HepG2 (cell line): ENCODE results near the gene DHRS9. TPM values are rescaled to one million over a fixed set of nuclear protein-coding genes. Genes with fewer than 3 reads are reported as not detected.

Experiments
- ATAC-seq: fragments of 200-7000 bp; cut with Tn5 transposase; 3 replicates; pipeline ENCODE4 v1.9.1; 2020; ENCODE audit warnings: mild to moderate bottlenecking, moderate library complexity
- BruUV-seq: library from RNA; stranded (reverse); fragments of 400-500 nt; replicated peaks from 2 replicates; lab custom pipeline; 2021; lab: Mats Ljungman, UMichigan
- CTCF ChIA-PET: fragments of 300-600 bp; formaldehyde crosslinking; extraction: SDS; loops from one replicate; lab custom pipeline; 2021; ENCODE audit warnings: low total read pairs, inconsistent platforms, low intra/inter-chr PET ratio; lab: Yijun Ruan, JAX
- POLR2A ChIA-PET: fragments of 350-600 bp; sonication (Branson Sonifier 250); formaldehyde crosslinking; loops from one replicate; lab custom pipeline; 2020; ENCODE audit warnings: antibody characterized with exemption, inconsistent platforms; lab: Yijun Ruan, JAX
- DNase-seq: peaks from one replicate; pipeline ENCODE4 v3.0.0-alpha.2; 2015; ENCODE audit warnings: low spot score
- FAIRE-seq: peaks from 3 replicates; lab custom pipeline; 2011; peaks lifted over from hg19 to GRCh38; lab: Jason Lieb, UNC
- H2AFZ ChIP-seq: one replicate; pipeline ENCODE4 v1.6.1; 2011; ENCODE audit warnings: low read length, inconsistent platforms
- H3K27ac ChIP-seq: fragments of 300-600 bp; 3 replicates; pipeline ENCODE4 v1.8.0; 2011; ENCODE audit warnings: mixed run types, mild to moderate bottlenecking, mixed read lengths, low read length, inconsistent platforms; ENCODE audit not compliant: insufficient read depth; ENCODE audit errors: extremely low read length
- H3K27me3 ChIP-seq, 2 experiments: fragments of 200-600 bp in 1 of 2; 2 replicates in 1 of 2; 3 replicates in 1 of 2; pipeline versions ENCODE4 v1.6.0 to v1.8.0; 2011; ENCODE audit warnings: low read length in 2 of 2, mild to moderate bottlenecking in 2 of 2, moderate library complexity in 2 of 2, inconsistent platforms in 1 of 2; ENCODE audit not compliant: insufficient read depth in 2 of 2, control insufficient read depth in 1 of 2
- H3K36me3 ChIP-seq, 2 experiments: fragments of 200-600 bp in 1 of 2; replicated peaks in 1 of 2; 2 replicates in 1 of 2; 3 replicates in 1 of 2; pipeline versions ENCODE4 v1.5.1 to v1.8.0; 2011; ENCODE audit warnings: low read length in 2 of 2, inconsistent platforms in 1 of 2; ENCODE audit not compliant: insufficient read depth in 2 of 2, control insufficient read depth in 1 of 2
- H3K4me1 ChIP-seq: 2 replicates; pipeline ENCODE4 v1.5.1; 2012; ENCODE audit warnings: low read length, inconsistent platforms; ENCODE audit not compliant: insufficient read depth
- H3K4me2 ChIP-seq: 2 replicates; pipeline ENCODE4 v1.6.0; 2011; ENCODE audit warnings: low read depth, low read length, inconsistent platforms
- H3K4me3 ChIP-seq, 3 experiments: fragments of 200-600 bp in 1 of 3; sonication (generic), shearing (Covaris generic) in 1 of 3; replicated peaks in 1 of 3; 2 replicates each; pipeline ENCODE4 v1.5.1; 2011 to 2016; ENCODE audit warnings: low read length in 3 of 3, inconsistent platforms in 2 of 3, low read depth in 2 of 3, mild to moderate bottlenecking in 2 of 3, control low read depth in 1 of 3, mixed read lengths in 1 of 3; ENCODE audit not compliant: insufficient read depth in 1 of 3
- H3K79me2 ChIP-seq: one replicate; pipeline ENCODE4 v1.6.1; 2011; ENCODE audit warnings: low read length, inconsistent platforms; ENCODE audit not compliant: insufficient read depth
- H3K9ac ChIP-seq: 2 replicates; pipeline ENCODE4 v1.6.0; 2011; ENCODE audit warnings: mild to moderate bottlenecking, low read depth, low read length, inconsistent platforms; ENCODE audit not compliant: insufficient read depth
- H3K9me3 ChIP-seq: 2 replicates; pipeline ENCODE4 v1.5.1; 2012; ENCODE audit warnings: mild to moderate bottlenecking, low read length
- H4K20me1 ChIP-seq: 2 replicates; pipeline ENCODE4 v1.6.0; 2011; ENCODE audit warnings: inconsistent platforms, mild to moderate bottlenecking, low read length, moderate library complexity; ENCODE audit not compliant: insufficient read depth
- AHR ChIP-seq: IDR thresholded peaks from 2 replicates; pipeline ENCODE4 v1.6.1; 2018; ENCODE audit warnings: missing genetic modification reagents, missing compliant biosample characterization
- GATAD1 ChIP-seq: IDR thresholded peaks from 2 replicates; pipeline ENCODE4 v1.6.1; 2016; ENCODE audit warnings: missing genetic modification reagents, missing compliant biosample characterization
- HMGXB3 ChIP-seq: sonication (generic); formaldehyde crosslinking; IDR thresholded peaks from 2 replicates; pipeline ENCODE4 v1.4.0; 2020; ENCODE audit warnings: missing genetic modification reagents, borderline replicate concordance
- MAX ChIP-seq: IDR thresholded peaks from 2 replicates; pipeline ENCODE4 v1.6.1; 2012; ENCODE audit warnings: inconsistent platforms
- MYPOP ChIP-seq: sonication (generic); formaldehyde crosslinking; IDR thresholded peaks from 2 replicates; pipeline ENCODE4 v1.8.1; 2023; ENCODE audit warnings: mild to moderate bottlenecking, moderate library complexity, missing genetic modification reagents
- NFE2L1 ChIP-seq: sonication (generic); formaldehyde crosslinking; IDR thresholded peaks from 2 replicates; pipeline ENCODE4 v1.4.0; 2020; ENCODE audit warnings: missing genetic modification reagents, mild to moderate bottlenecking, borderline replicate concordance
- NR2F2 ChIP-seq: IDR thresholded peaks from 2 replicates; pipeline ENCODE4 v1.6.1; 2012; ENCODE audit warnings: low read depth, inconsistent platforms, borderline replicate concordance
- REPIN1 ChIP-seq: sonication (generic); formaldehyde crosslinking; IDR thresholded peaks from 2 replicates; pipeline ENCODE4 v1.8.0; 2022; ENCODE audit warnings: missing genetic modification reagents, low read depth, mild to moderate bottlenecking, borderline replicate concordance
- THRA ChIP-seq: sonication (generic); formaldehyde crosslinking; IDR thresholded peaks from 2 replicates; pipeline ENCODE4 v1.4.0; 2020; ENCODE audit warnings: missing genetic modification reagents, borderline replicate concordance
- ZBTB25 ChIP-seq: IDR thresholded peaks from 2 replicates; pipeline ENCODE4 v1.6.1; 2018; ENCODE audit warnings: missing genetic modification reagents
- ZBTB38 ChIP-seq: sonication (generic); formaldehyde crosslinking; IDR thresholded peaks from 2 replicates; pipeline ENCODE4 v1.5.1; 2020; ENCODE audit warnings: mild to moderate bottlenecking, missing genetic modification reagents
- ZFYVE20 ChIP-seq: sonication (generic); formaldehyde crosslinking; IDR thresholded peaks from 2 replicates; pipeline ENCODE4 v1.8.0; 2023; ENCODE audit warnings: low read depth, mild to moderate bottlenecking, moderate library complexity, missing genetic modification reagents, borderline replicate concordance
- ZNF678 ChIP-seq: sonication (generic); formaldehyde crosslinking; IDR thresholded peaks from 2 replicates; pipeline ENCODE4 v1.4.0; 2020; ENCODE audit warnings: mild to moderate bottlenecking, missing genetic modification reagents
- WGBS: methylation state at CpG from one replicate; pipeline ENCODE4 v1.1.6; 2017; ENCODE audit warnings: low lambda C conversion rate; 5-methylcytosine and 5-hydroxymethylcytosine counted together
- in situ Hi-C: cut with HindIII; loops from 2 replicates; pipeline ENCODE4 v1.10.0; 2017; ENCODE audit warnings: low pct_unique_long_range_greater_than_20kb; ENCODE audit not compliant: extremely low pct_ligation_motif_present
- intact Hi-C: fragments of 100-400 bp; cut with micrococcal nuclease; formaldehyde crosslinking; loops from one replicate; pipeline ENCODE4 v1.10.0; 2022; ENCODE audit not compliant: unreplicated experiment
- polyA plus RNA-seq, 8 experiments: library from polyadenylated mRNA; depleted of rRNA in 3 of 8; stranded (reverse) in 7 of 8; unstranded in 1 of 8; fragments of >200 nt; fragmentation: Illumina TruSeq in 4 of 8; extraction: Trizol in 4 of 8; gene quantifications; 2 replicates each; pipeline versions ENCODE4 v1.2.1 to v1.2.3, GENCODE V29; 2011 to 2016; ENCODE audit warnings: low read depth in 4 of 8, missing spikeins in 1 of 8, mixed read lengths in 1 of 8; ENCODE audit not compliant: insufficient read depth in 1 of 8
- total RNA-seq, 5 experiments: library from RNA; depleted of rRNA; stranded (reverse); fragments of >200 nt; fragmentation: Illumina TruSeq; extraction: Trizol; gene quantifications; 2 replicates each; pipeline ENCODE4 v1.2.3, GENCODE V29; 2016; ENCODE audit warnings: low read depth in 1 of 5

DHRS9 gene
- total and polyA plus RNA-seq, 2 of the 13 experiments (the other 11 are each of a cell fraction or from before 2014, with no cell fraction given): not detected

GRCh38 chr2:169073963-169074751 is 4.8 kb downstream of the DHRS9 start (continued):
- TF ChIP-seq HMGXB3 (CRISPR knock-in tag): no peak
- TF ChIP-seq ZBTB25 (CRISPR knock-in tag): no peak
- TF ChIP-seq ZFYVE20 (CRISPR knock-in tag): no peak

GRCh38 chr2:169077674-169078240 is 8.4 kb downstream of the DHRS9 start:
- H3K4me1 ChIP-seq: no peaks in the 10 kb centered on the region; the same call in 1 of the 2 replicates
- WGBS: 0% methylated on average over 2 of the region's 2 CpGs
- no peaks in the 10 kb centered on the region for H4K20me1 ChIP-seq
- DNase-seq: no peak
- no peak overlapping the region for H3K4me2 ChIP-seq
- no peak overlapping the region for H2AFZ ChIP-seq
- H3K36me3 ChIP-seq: no peaks in the 10 kb centered on the region
- H3K27ac ChIP-seq: no peak overlapping the region
- H3K79me2 ChIP-seq: no peaks in the 10 kb centered on the region
- no TSS peak for BruUV-seq
- no peak overlapping the region for H3K9ac ChIP-seq
- no peak for ATAC-seq
- no peaks in the 10 kb centered on the region for H3K9me3 ChIP-seq
- in situ Hi-C loops: no loop called here
- H3K4me3 ChIP-seq: no peak overlapping the region
- FAIRE-seq: no peak
- CTCF ChIA-PET: no interaction called here
- peaks cover 0 to 6% of the 10 kb centered on the region in 2 experiments; a peak in 2 of 5 replicates for H3K27me3 ChIP-seq
- intact Hi-C loops: no loop called here
- POLR2A ChIA-PET: no interaction called here
- no peak for TF ChIP-seq AHR (CRISPR knock-in tag)
- TF ChIP-seq ZNF678 (CRISPR knock-in tag): no peak
- TF ChIP-seq NFE2L1 (CRISPR knock-in tag): no peak
- no peak for TF ChIP-seq GATAD1 (CRISPR knock-in tag)
- TF ChIP-seq MYPOP (CRISPR knock-in tag): no peak
- no peak for TF ChIP-seq ZBTB38 (CRISPR knock-in tag)
- no peak for TF ChIP-seq THRA
- TF ChIP-seq NR2F2: no peak
- TF ChIP-seq MAX: no peak
- no peak for TF ChIP-seq REPIN1
